ENCODE data around the gene BASP1.

The BASP1 gene

GRCh38 chr5:17227868-17228267, 10.4 kb downstream of the BASP1 start:
- Mint-ChIP-seq H3K4me3 (no peak overlapping the region), H3K27ac (no peak overlapping the region)

GRCh38 chr5:17228821-17229291, 11.4 kb downstream of the BASP1 start:
- Mint-ChIP-seq H3K9me3 (peaks cover 17% of the 10 kb centered on the region), H3K4me1 (peaks cover 22% of the 10 kb centered on the region), H3K36me3 (ENCODE audit: low read depth) (peaks cover 91% of the 10 kb centered on the region), H3K27ac (peak overlapping the region; percentile 82), H3K4me3 (no peak overlapping the region), H3K27me3 (ENCODE audit: low read depth, poor library complexity) (no peaks in the 10 kb centered on the region)
- no peak for TF ChIP-seq CTCF (IDR thresholded peaks at IDR 0.05)
- no peak for DNase-seq

More at GRCh38 chr5:17227868-17228267, 10.4 kb downstream of the BASP1 start:
- Mint-ChIP-seq H3K27me3 (ENCODE audit: low read depth, poor library complexity) (no peaks in the 10 kb centered on the region), H3K4me1 (peaks cover 28% of the 10 kb centered on the region), H3K36me3 (ENCODE audit: low read depth) (peaks cover 91% of the 10 kb centered on the region), H3K9me3 (peaks cover 8% of the 10 kb centered on the region)
- TF ChIP-seq CTCF (IDR thresholded peaks at IDR 0.05), result no peak
- no peak for DNase-seq

- peaks cover 18% of the 10 kb centered on the region for H3K9me3 Mint-ChIP-seq
- no peak for TF ChIP-seq CTCF (IDR thresholded peaks at IDR 0.05)
- peaks cover 91% of the 10 kb centered on the region for H3K36me3 Mint-ChIP-seq (ENCODE audit: low read depth)
- peaks cover 17% of the 10 kb centered on the region for H3K4me1 Mint-ChIP-seq
- no peak overlapping the region for H3K4me3 Mint-ChIP-seq
- no peaks in the 10 kb centered on the region for H3K27me3 Mint-ChIP-seq (ENCODE audit: low read depth, poor library complexity)
- peak overlapping the region; percentile 82 for H3K27ac Mint-ChIP-seq
- DNase-seq, result no peak
Measured at GRCh38 chr5:17229313-17229712, 11.9 kb downstream of the BASP1 start.

- Mint-ChIP-seq H3K27me3 (ENCODE audit: low read depth, poor library complexity) (no peaks in the 10 kb centered on the region), H3K4me3 (no peak overlapping the region), H3K27ac (peak overlapping the region; percentile 74), H3K36me3 (ENCODE audit: low read depth) (peaks cover 92% of the 10 kb centered on the region), H3K9me3 (peaks cover 26% of the 10 kb centered on the region), H3K4me1 (peaks cover 12% of the 10 kb centered on the region)
- TF ChIP-seq CTCF (IDR thresholded peaks at IDR 0.05), result no peak
- DNase-seq, result no peak
Measured at GRCh38 chr5:17230191-17230590, 12.8 kb downstream of the BASP1 start.

- H3K27ac Mint-ChIP-seq, result peak overlapping the region; percentile 55
- peaks cover 3% of the 10 kb centered on the region for H3K27me3 Mint-ChIP-seq (ENCODE audit: low read depth, poor library complexity)
- H3K4me3 Mint-ChIP-seq, result no peak overlapping the region
- H3K9me3 Mint-ChIP-seq, result peaks cover 32% of the 10 kb centered on the region
- H3K36me3 Mint-ChIP-seq (ENCODE audit: low read depth), result peaks cover 92% of the 10 kb centered on the region
- no peak for TF ChIP-seq CTCF (IDR thresholded peaks at IDR 0.05)
- no peak for DNase-seq
- H3K4me1 Mint-ChIP-seq, result peaks cover 12% of the 10 kb centered on the region
Measured at GRCh38 chr5:17230808-17231525, 13.5 kb downstream of the BASP1 start.

GRCh38 chr5:17232405-17232804, 15.0 kb downstream of the BASP1 start:
- no peak overlapping the region for H3K4me3 Mint-ChIP-seq
- H3K36me3 Mint-ChIP-seq (ENCODE audit: low read depth), result peaks cover 98% of the 10 kb centered on the region
- DNase-seq, result no peak
- H3K4me1 Mint-ChIP-seq, result peaks cover 12% of the 10 kb centered on the region
- peaks cover 6% of the 10 kb centered on the region for H3K27me3 Mint-ChIP-seq (ENCODE audit: low read depth, poor library complexity)
- peaks cover 35% of the 10 kb centered on the region for H3K9me3 Mint-ChIP-seq
- no peak for TF ChIP-seq CTCF (IDR thresholded peaks at IDR 0.05)
- peak overlapping the region; percentile 57 for H3K27ac Mint-ChIP-seq

Measured in nephron progenitor cell (in vitro differentiated cells).